Smooth muscle cell (in vitro differentiated cells): ENCODE data around the gene DLL3. TPM values are rescaled to one million over a fixed set of nuclear protein-coding genes. Genes with fewer than 3 reads are reported as not detected.

Experiments
- DNase-seq: peaks from one replicate; lab custom pipeline; 2025; ENCODE audit not compliant: unreplicated experiment; lab: John Stamatoyannopoulos, UW
- H2AFZ ChIP-seq: fragments of 200-600 bp; sonication (generic); 2 replicates; pipeline ENCODE4 v1.6.0; 2016; ENCODE audit warnings: antibody characterized with exemption, low read depth, mild to moderate bottlenecking
- H3F3A ChIP-seq: fragments of 200-600 bp; sonication (generic); 2 replicates; pipeline ENCODE4 v1.6.0; 2017; ENCODE audit warnings: antibody characterized with exemption, low read depth
- H3K27ac ChIP-seq: fragments of 200-600 bp; sonication (generic); 2 replicates; pipeline ENCODE4 v1.5.1; 2016; ENCODE audit warnings: low read depth, mild to moderate bottlenecking
- H3K27me3 ChIP-seq: fragments of 200-600 bp; sonication (generic); 2 replicates; pipeline ENCODE4 v1.6.1; 2016; ENCODE audit warnings: low read depth, mild to moderate bottlenecking
- H3K36me3 ChIP-seq: fragments of 200-600 bp; sonication (generic); 2 replicates; pipeline ENCODE4 v1.5.1; 2016; ENCODE audit warnings: low read depth
- H3K4me1 ChIP-seq: fragments of 200-600 bp; sonication (generic); 2 replicates; pipeline ENCODE4 v1.5.1; 2016; ENCODE audit warnings: low read depth
- H3K4me2 ChIP-seq: fragments of 200-600 bp; sonication (generic); 2 replicates; pipeline ENCODE4 v1.6.0; 2016; ENCODE audit warnings: mild to moderate bottlenecking
- H3K4me3 ChIP-seq: fragments of 200-600 bp; sonication (generic); 2 replicates; pipeline ENCODE4 v1.5.1; 2016; ENCODE audit warnings: mild to moderate bottlenecking
- H3K79me2 ChIP-seq: fragments of 200-600 bp; sonication (generic); 2 replicates; pipeline ENCODE4 v1.6.0; 2016; ENCODE audit warnings: low read depth, mild to moderate bottlenecking
- H3K9ac ChIP-seq: fragments of 200-600 bp; sonication (generic); 2 replicates; pipeline ENCODE4 v1.6.0; 2016; ENCODE audit warnings: low read depth
- H3K9me3 ChIP-seq: fragments of 200-600 bp; sonication (generic); replicated peaks from 2 replicates; pipeline ENCODE4 v1.5.1; 2016; ENCODE audit warnings: low read depth
- H4K20me1 ChIP-seq: fragments of 200-600 bp; sonication (generic); 2 replicates; pipeline ENCODE4 v1.6.0; 2016; ENCODE audit warnings: low read depth
- CTCF ChIP-seq: fragments of 200-600 bp; sonication (generic); IDR thresholded peaks from 2 replicates; pipeline ENCODE4 v1.5.1; 2017; ENCODE audit warnings: borderline replicate concordance, mild to moderate bottlenecking, antibody characterized with exemption; ENCODE audit not compliant: insufficient read depth, poor library complexity, severe bottlenecking
- WGBS: methylation state at CpG from one replicate; pipeline ENCODE4 v1.1.7; 2016; ENCODE audit warnings: low lambda C conversion rate; 5-methylcytosine and 5-hydroxymethylcytosine counted together
- polyA plus RNA-seq: library from polyadenylated mRNA; unstranded; fragments of >200 nt; fragmentation: Nextera tagmentation; extraction: Ambion mirVana; gene quantifications from 2 replicates; pipeline ENCODE4 v1.2.1, GENCODE V29; 2016
- total RNA-seq: library from RNA; depleted of rRNA; stranded (reverse); fragments of >200 nt; gene quantifications from 2 replicates; pipeline ENCODE4 v1.2.3, GENCODE V29; 2014

DLL3 gene
- total and polyA plus RNA-seq, 2 experiments from 2014 or later, result 1.6 to 9.3 TPM

GRCh38 chr19:39546599-39546998 lies 47.9 kb downstream of the DLL3 start:
- Histone ChIP-seq H3K36me3 (no peaks in the 10 kb centered on the region), H4K20me1 (no peaks in the 10 kb centered on the region), H2AFZ (no peak overlapping the region), H3K9me3 (no peaks in the 10 kb centered on the region), H3K9ac (no peak overlapping the region), H3F3A (no peaks in the 10 kb centered on the region), H3K27me3 (no peaks in the 10 kb centered on the region), H3K27ac (no peak overlapping the region), H3K4me2 (no peak overlapping the region), H3K4me3 (no peak overlapping the region), H3K79me2 (no peaks in the 10 kb centered on the region), H3K4me1 (no peaks in the 10 kb centered on the region)
- WGBS, result 69% methylated on average over 8 of the region's 8 CpGs
- DNase-seq, result no peak
- TF ChIP-seq CTCF, result no peak

- H4K20me1 ChIP-seq, result no peaks in the 10 kb centered on the region
- no peaks in the 10 kb centered on the region for H3K4me1 ChIP-seq
- DNase-seq, result no peak
- no peaks in the 10 kb centered on the region for H3K9me3 ChIP-seq
- H3K4me3 ChIP-seq, result no peak overlapping the region
- H3K4me2 ChIP-seq, result no peak overlapping the region
- 90% methylated on average over 5 of the region's 5 CpGs for WGBS
- no peaks in the 10 kb centered on the region for H3F3A ChIP-seq
- TF ChIP-seq CTCF, result no peak
- no peaks in the 10 kb centered on the region for H3K79me2 ChIP-seq
- no peaks in the 10 kb centered on the region for H3K36me3 ChIP-seq
- no peak overlapping the region for H3K27ac ChIP-seq
- H3K27me3 ChIP-seq, result no peaks in the 10 kb centered on the region
- H2AFZ ChIP-seq, result no peak overlapping the region
- H3K9ac ChIP-seq, result no peak overlapping the region
These were observed 51.5 kb downstream of the DLL3 start for GRCh38 chr19:39550197-39550596.

- H3K9me3 ChIP-seq, result no peaks in the 10 kb centered on the region
- H4K20me1 ChIP-seq, result no peaks in the 10 kb centered on the region
- no peak overlapping the region for H2AFZ ChIP-seq
These were observed 54.4 kb downstream of the DLL3 start for GRCh38 chr19:39553082-39553652.

More at GRCh38 chr19:39553082-39553652, 54.4 kb downstream of the DLL3 start:
- no peaks in the 10 kb centered on the region for H3K79me2 ChIP-seq
- no peaks in the 10 kb centered on the region for H3K4me1 ChIP-seq
- H3K4me2 ChIP-seq, result no peak overlapping the region
- H3K27ac ChIP-seq, result no peak overlapping the region
- no peak overlapping the region for H3K9ac ChIP-seq
- H3K4me3 ChIP-seq, result no peak overlapping the region
- H3F3A ChIP-seq, result no peaks in the 10 kb centered on the region
- TF ChIP-seq CTCF, result no peak
- no peaks in the 10 kb centered on the region for H3K27me3 ChIP-seq
- 79% methylated on average over 7 of the region's 7 CpGs for WGBS
- no peak for DNase-seq
- H3K36me3 ChIP-seq, result no peaks in the 10 kb centered on the region
